ENCODE results near the gene IRF7.

DNA sequence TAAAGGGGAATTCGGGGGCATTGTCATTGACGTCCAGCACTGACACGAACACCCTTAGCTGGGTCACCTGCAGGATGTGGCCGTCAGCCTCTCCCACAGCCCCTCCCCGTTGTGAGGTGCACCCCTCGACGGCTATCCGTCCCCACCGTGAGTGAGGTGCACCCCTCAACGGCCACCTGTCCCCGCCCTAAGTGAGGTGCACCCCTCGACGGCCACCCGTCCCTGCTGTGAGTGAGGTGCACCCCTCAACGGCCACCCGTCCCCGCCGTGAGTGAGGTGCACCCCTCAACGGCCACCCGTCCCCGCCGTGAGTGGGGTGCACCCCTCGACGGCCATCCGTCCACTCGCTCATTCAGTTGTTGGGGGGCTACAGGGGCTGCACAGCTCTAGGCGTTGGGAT is 6.1 kb upstream of the IRF7 start:
- TF ChIP-seq POLR2A (IDR thresholded peaks at IDR 0.05) (no peak), POLR2AphosphoS5 (IDR thresholded peaks at IDR 0.05) (no peak)
